Measurements from ENCODE around the gene CPA4. TPM values are rescaled to one million over a fixed set of nuclear protein-coding genes. Genes with fewer than 3 reads are reported as not detected.

Gene CPA4
- total and polyA plus RNA-seq, 2 of the 13 experiments (the other 11 are each of a cell fraction or from before 2014, with no cell fraction given) = 0.20 to 0.22 TPM

- ChIA-PET POLR2A (no interaction called here), CTCF (ENCODE audit: low intra/inter-chr PET ratio, low total read pairs) (no interaction called here)
- intact Hi-C loops (cut with micrococcal nuclease; ENCODE audit: unreplicated experiment) (no loop called here), in situ Hi-C loops (cut with HindIII; ENCODE audit: extremely low pct_ligation_motif_present, low pct_unique_long_range_greater_than_20kb) (no loop called here)
- TF ChIP-seq ZNF607 (CRISPR knock-in tag; IDR thresholded peaks at IDR 0.05; ENCODE audit: borderline replicate concordance) (no peak), SNAPC2 (CRISPR knock-in tag; IDR thresholded peaks at IDR 0.05) (no peak), MAX (IDR thresholded peaks at IDR 0.05) (no peak), SPEN (CRISPR knock-in tag; IDR thresholded peaks at IDR 0.05; ENCODE audit: low read depth) (no peak), JDP2 (CRISPR knock-in tag; IDR thresholded peaks at IDR 0.05; ENCODE audit: borderline replicate concordance) (no peak), FOXC1 (CRISPR knock-in tag; IDR thresholded peaks at IDR 0.05; ENCODE audit: borderline replicate concordance) (no peak), ZBTB33 (CRISPR knock-in tag; IDR thresholded peaks at IDR 0.05) (peak; percentile 83), TCF7 (IDR thresholded peaks at IDR 0.05; ENCODE audit: low read depth) (no peak), NPAS2 (CRISPR knock-in tag; IDR thresholded peaks at IDR 0.05; ENCODE audit: borderline replicate concordance) (no peak), KAT7 (CRISPR knock-in tag; IDR thresholded peaks at IDR 0.05; ENCODE audit: borderline replicate concordance) (no peak), ZNF552 (CRISPR knock-in tag; IDR thresholded peaks at IDR 0.05; ENCODE audit: borderline replicate concordance) (no peak), ZBTB21 (CRISPR knock-in tag; IDR thresholded peaks at IDR 0.05) (no peak), TOE1 (CRISPR knock-in tag; IDR thresholded peaks at IDR 0.05) (no peak)
- TF ChIP-seq, protein P1, sequence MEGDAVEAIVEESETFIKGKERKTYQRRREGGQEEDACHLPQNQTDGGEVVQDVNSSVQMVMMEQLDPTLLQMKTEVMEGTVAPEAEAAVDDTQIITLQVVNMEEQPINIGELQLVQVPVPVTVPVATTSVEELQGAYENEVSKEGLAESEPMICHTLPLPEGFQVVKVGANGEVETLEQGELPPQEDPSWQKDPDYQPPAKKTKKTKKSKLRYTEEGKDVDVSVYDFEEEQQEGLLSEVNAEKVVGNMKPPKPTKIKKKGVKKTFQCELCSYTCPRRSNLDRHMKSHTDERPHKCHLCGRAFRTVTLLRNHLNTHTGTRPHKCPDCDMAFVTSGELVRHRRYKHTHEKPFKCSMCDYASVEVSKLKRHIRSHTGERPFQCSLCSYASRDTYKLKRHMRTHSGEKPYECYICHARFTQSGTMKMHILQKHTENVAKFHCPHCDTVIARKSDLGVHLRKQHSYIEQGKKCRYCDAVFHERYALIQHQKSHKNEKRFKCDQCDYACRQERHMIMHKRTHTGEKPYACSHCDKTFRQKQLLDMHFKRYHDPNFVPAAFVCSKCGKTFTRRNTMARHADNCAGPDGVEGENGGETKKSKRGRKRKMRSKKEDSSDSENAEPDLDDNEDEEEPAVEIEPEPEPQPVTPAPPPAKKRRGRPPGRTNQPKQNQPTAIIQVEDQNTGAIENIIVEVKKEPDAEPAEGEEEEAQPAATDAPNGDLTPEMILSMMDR (CRISPR knock-in tag; IDR thresholded peaks at IDR 0.05) = peak; percentile 35
- H3K4me1 ChIP-seq (ENCODE audit: insufficient read depth, low read length) = peaks cover 38% of the 10 kb centered on the region
- no peak overlapping the region for H3K4me3 ChIP-seq (replicated peaks in 1 of 3; ENCODE audit: insufficient read depth in 1 of 3, low read depth in 2 of 3, low read length in 3 of 3)
- 73% methylated on average over 7 of the region's 7 CpGs for WGBS (ENCODE audit: low lambda C conversion rate)
- H3K27ac ChIP-seq (ENCODE audit: extremely low read length, insufficient read depth, low read length) = no peak overlapping the region
- ATAC-seq = no peak
- H3K36me3 ChIP-seq (replicated peaks in 1 of 2; ENCODE audit: control insufficient read depth in 1 of 2, insufficient read depth in 2 of 2, low read length in 2 of 2) = no peaks in the 10 kb centered on the region
- H2AFZ ChIP-seq (ENCODE audit: low read length) = no peak overlapping the region
- H3K27me3 ChIP-seq (ENCODE audit: control insufficient read depth in 1 of 2, insufficient read depth in 2 of 2, low read length in 2 of 2) = peaks cover 3 to 19% of the 10 kb centered on the region in 2 experiments; a peak in 4 of 5 replicates
- FAIRE-seq = no peak
- BruUV-seq (replicated peaks) = no TSS peak
- H3K4me2 ChIP-seq (ENCODE audit: low read depth, low read length) = no peak overlapping the region
- DNase-seq (ENCODE audit: low spot score) = no peak
- H3K9me3 ChIP-seq (ENCODE audit: low read length) = no peaks in the 10 kb centered on the region
- no peaks in the 10 kb centered on the region for H4K20me1 ChIP-seq (ENCODE audit: insufficient read depth, low read length)
- H3K9ac ChIP-seq (ENCODE audit: insufficient read depth, low read depth, low read length) = no peak overlapping the region
- no peaks in the 10 kb centered on the region for H3K79me2 ChIP-seq (ENCODE audit: insufficient read depth, low read length)
Measured at GRCh38 chr7:130353196-130353595, 60.2 kb downstream of the CPA4 start.
